Thyroid gland (tissue), 4 donors: ENCODE measurements around the gene CLCN5. TPM values are rescaled to one million over a fixed set of nuclear protein-coding genes. Genes with fewer than 3 reads are reported as not detected.

Experiments
- DNase-seq, 2 donors: peaks; one replicate each; pipeline ENCODE4 v3.0.0-alpha.2; 2019
- H3K27ac ChIP-seq, 3 donors: fragments of 200-600 bp; sonication (generic); 1 replicate in 2 of 3; 2 replicates in 1 of 3; pipeline ENCODE4 v1.5.1; 2016 to 2019; ENCODE audit warnings: mild to moderate bottlenecking in 1 of 3, moderate library complexity in 1 of 3
- H3K27me3 ChIP-seq: fragments of 200-600 bp; sonication (generic); one replicate; pipeline ENCODE4 v1.5.1; 2019
- H3K36me3 ChIP-seq, 2 donors: fragments of 200-600 bp; sonication (generic); one replicate each; pipeline ENCODE4 v1.5.1; 2016 to 2019
- H3K4me1 ChIP-seq, 2 donors: fragments of 200-600 bp; sonication (generic); one replicate each; pipeline ENCODE4 v1.5.1; 2017 to 2019
- H3K4me3 ChIP-seq, 3 donors: fragments of 200-600 bp; sonication (generic); replicated peaks in 1 of 3; 1 replicate in 2 of 3; 2 replicates in 1 of 3; pipeline ENCODE4 v1.5.1; 2016; ENCODE audit warnings: mild to moderate bottlenecking in 1 of 3
- H3K9me3 ChIP-seq: fragments of 200-600 bp; sonication (generic); one replicate; pipeline ENCODE4 v1.5.1; 2017
- CTCF ChIP-seq, 6 experiments: fragments of 200-600 bp in 3 of 6; fragments of 450-650 bp in 3 of 6; sonication (generic) in 3 of 6; IDR thresholded peaks; one replicate each; pipeline ENCODE4 v1.5.1; 2016 to 2019; ENCODE audit warnings: antibody characterized with exemption in 6 of 6, mild to moderate bottlenecking in 2 of 6, inconsistent platforms in 1 of 6, moderate library complexity in 1 of 6
- POLR2A ChIP-seq, 2 donors: fragments of 450-650 bp; IDR thresholded peaks; one replicate each; pipeline ENCODE4 v1.6.1; 2017; ENCODE audit warnings: antibody characterized with exemption in 2 of 2, mild to moderate bottlenecking in 2 of 2, moderate library complexity in 1 of 2
- WGBS, 2 donors: methylation state at CpG; one replicate each; pipeline ENCODE4 v1.1.5; 2017; 5-methylcytosine and 5-hydroxymethylcytosine counted together
- intact Hi-C: fragments of 100-400 bp; cut with DNase I; formaldehyde crosslinking; loops from one replicate; pipeline ENCODE4 v1.15.1; 2023
- total RNA-seq, 4 donors: library from RNA; depleted of rRNA; stranded (reverse); fragments of >200 nt; gene quantifications; one replicate each; pipeline ENCODE4 v1.2.3, GENCODE V29; 2016

CLCN5 gene
- total RNA-seq, 4 donors from 2014 or later: 7.3 to 12.6 (median 10.1) TPM

DNA sequence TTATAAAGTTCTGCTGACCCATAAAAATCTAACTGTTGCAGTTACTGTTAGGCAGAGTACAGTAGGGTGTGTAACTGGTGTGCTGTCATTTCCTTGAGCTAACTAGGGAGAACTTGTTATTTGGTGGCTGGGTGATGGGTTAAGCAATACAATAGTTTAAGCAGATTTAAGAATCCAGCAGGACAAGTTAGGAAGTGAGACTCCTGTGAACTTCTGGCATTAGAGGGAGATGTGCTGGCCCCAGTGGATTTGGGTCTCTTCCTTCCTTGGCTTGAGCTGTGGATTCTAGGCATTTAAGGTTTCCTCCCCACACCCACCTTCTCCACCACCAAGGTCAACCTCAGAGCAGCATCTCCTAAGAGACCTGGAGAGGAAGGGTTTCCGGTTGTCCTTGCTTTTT lies 70.5 kb downstream of the CLCN5 start:
- Histone ChIP-seq H3K36me3 (no peaks in the 10 kb centered on the region), H3K27ac (no peak overlapping the region), H3K27me3 (peaks cover 5% of the 10 kb centered on the region), H3K9me3 (no peaks in the 10 kb centered on the region), H3K4me1 (no peaks in the 10 kb centered on the region), H3K4me3 (no peak overlapping the region)
- intact Hi-C loops: no loop called here
- no peak for DNase-seq
- TF ChIP-seq POLR2A (IDR thresholded peaks at IDR 0.05) (no peak), CTCF (IDR thresholded peaks at IDR 0.05) (no peak)
- 75 to 100% methylated on average over 1 of the region's 1 CpG for WGBS, 2 donors

DNA sequence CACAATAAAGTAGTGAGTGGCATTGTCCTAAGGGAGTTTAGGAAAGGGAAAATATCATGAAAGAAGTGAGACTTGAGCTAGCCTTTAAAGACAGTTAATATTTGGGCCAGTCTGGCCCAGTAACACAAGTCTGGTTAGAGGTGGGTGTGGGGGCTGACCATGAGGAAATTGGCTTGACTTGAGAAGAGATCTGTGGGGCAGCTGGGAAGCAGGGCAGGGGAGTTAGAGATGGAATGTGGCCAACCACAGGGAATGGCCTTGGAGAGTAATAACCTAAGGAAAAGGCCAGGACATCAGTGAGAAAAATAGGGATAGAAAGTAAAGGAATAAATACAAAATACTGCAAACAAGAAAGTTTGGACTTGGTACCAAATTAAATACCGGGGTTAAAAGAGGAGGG lies 71.3 kb downstream of the CLCN5 start:
- 91 to 100% methylated on average over 1 of the region's 1 CpG for WGBS, 2 donors
- intact Hi-C loops: no loop called here
- Histone ChIP-seq H3K9me3 (no peaks in the 10 kb centered on the region), H3K4me3 (no peak overlapping the region), H3K27me3 (peaks cover 5% of the 10 kb centered on the region), H3K27ac (no peak overlapping the region), H3K36me3 (no peaks in the 10 kb centered on the region), H3K4me1 (no peaks in the 10 kb centered on the region)
- TF ChIP-seq CTCF (IDR thresholded peaks at IDR 0.05): no peak
- no peak for TF ChIP-seq POLR2A (IDR thresholded peaks at IDR 0.05)
- no peak for DNase-seq

DNA sequence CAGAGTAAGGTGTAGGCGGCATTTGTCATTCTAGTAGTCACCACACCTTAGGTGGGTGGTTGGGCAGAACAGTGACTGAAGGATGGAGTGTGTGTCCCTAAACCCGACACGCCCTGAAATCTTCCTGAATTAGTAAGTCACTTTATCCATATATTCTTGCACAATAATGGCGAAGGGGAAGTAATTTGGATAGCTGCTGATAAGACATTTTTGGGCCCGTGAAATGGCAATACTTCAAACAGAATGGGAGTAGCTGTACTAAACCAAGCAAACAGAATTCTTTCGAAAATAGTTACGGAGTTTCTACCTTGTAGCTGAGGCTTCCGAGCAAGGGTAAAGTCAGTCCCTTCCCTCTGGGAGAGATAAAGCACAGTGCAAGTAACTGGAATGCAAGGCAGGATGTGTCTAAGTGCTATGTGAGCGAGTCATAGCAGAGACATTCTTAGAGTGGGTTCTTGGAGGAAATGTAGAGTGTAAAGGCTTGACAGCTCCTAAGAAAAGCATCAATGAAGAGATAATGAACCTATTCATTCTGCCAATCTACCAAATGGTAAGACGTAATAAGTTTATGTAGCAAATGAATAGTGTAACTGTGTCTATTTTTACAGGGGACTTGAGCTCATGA lies 72.8 kb downstream of the CLCN5 start:
- TF ChIP-seq CTCF (IDR thresholded peaks at IDR 0.05): no peak
- TF ChIP-seq POLR2A (IDR thresholded peaks at IDR 0.05): no peak
- intact Hi-C loops: no loop called here
- no peak for DNase-seq
- Histone ChIP-seq H3K27me3 (peaks cover 5% of the 10 kb centered on the region), H3K4me1 (no peaks in the 10 kb centered on the region), H3K9me3 (no peaks in the 10 kb centered on the region), H3K27ac (no peak overlapping the region), H3K36me3 (no peaks in the 10 kb centered on the region), H3K4me3 (no peak overlapping the region)
- 91 to 93% methylated on average over 10 of the region's 10 CpGs for WGBS, 2 donors

GRCh38 chrX:49995795-49996455 lies 73.5 kb downstream of the CLCN5 start:
- no peak for DNase-seq
- no peak overlapping the region for H3K4me3 ChIP-seq
- no peaks in the 10 kb centered on the region for H3K9me3 ChIP-seq
- 94 to 100% methylated on average over 2 of the region's 2 CpGs for WGBS, 2 donors
- H3K4me1 ChIP-seq: no peaks in the 10 kb centered on the region
- no peaks in the 10 kb centered on the region for H3K36me3 ChIP-seq
- peaks cover 5% of the 10 kb centered on the region for H3K27me3 ChIP-seq
- no peak overlapping the region for H3K27ac ChIP-seq
- intact Hi-C loops: no loop called here
- TF ChIP-seq POLR2A (IDR thresholded peaks at IDR 0.05) (no peak), CTCF (IDR thresholded peaks at IDR 0.05) (no peak)

DNA sequence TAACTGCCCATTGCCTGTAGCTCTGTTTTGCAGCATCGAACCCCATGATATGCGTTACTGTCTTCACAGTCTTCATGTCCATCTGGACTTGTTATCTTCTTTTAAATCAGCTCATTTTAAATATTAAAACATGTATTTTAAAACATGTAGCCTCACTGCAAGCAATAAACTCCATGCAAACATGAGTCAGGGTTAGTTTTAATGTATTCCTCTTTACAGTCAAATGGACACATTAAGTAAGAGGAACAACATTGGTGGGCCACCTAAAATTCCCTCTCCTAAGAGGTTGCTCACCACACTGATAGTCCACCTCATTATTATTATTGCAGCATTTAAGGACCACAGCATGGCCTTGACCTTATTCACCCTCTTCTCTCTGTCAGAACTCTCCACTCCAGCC lies 74.1 kb downstream of the CLCN5 start:
- 97 to 98% methylated on average over 2 of the region's 2 CpGs for WGBS, 2 donors

More for the DNA sequence above, 74.1 kb downstream of the CLCN5 start:
- H3K36me3 ChIP-seq: no peaks in the 10 kb centered on the region
- intact Hi-C loops: no loop called here
- TF ChIP-seq CTCF (IDR thresholded peaks at IDR 0.05): no peak
- TF ChIP-seq POLR2A (IDR thresholded peaks at IDR 0.05): no peak
- no peak for DNase-seq
- no peaks in the 10 kb centered on the region for H3K9me3 ChIP-seq
- peaks cover 5% of the 10 kb centered on the region for H3K27me3 ChIP-seq
- no peak overlapping the region for H3K4me3 ChIP-seq
- H3K4me1 ChIP-seq: no peaks in the 10 kb centered on the region
- H3K27ac ChIP-seq: no peak overlapping the region
